Stomach (tissue), 9 donors: Measurements from ENCODE around the gene RIN3. TPM values are rescaled to one million over a fixed set of nuclear protein-coding genes. Genes with fewer than 3 reads are reported as not detected.

Experiments used
- DNase-seq, 2 donors: peaks; one replicate each; pipeline versions ENCODE4 v3.0.0 to v3.0.0-alpha.2; 2013 to 2019
- H3K27ac ChIP-seq, 5 donors: fragments of 200-600 bp in 4 of 5; sonication (generic) in 4 of 5; one replicate each; pipeline ENCODE4 v1.5.1; 2013 to 2019; ENCODE audit warnings: mild to moderate bottlenecking in 1 of 5, moderate library complexity in 1 of 5
- H3K27me3 ChIP-seq, 3 donors: fragments of 200-600 bp; sonication (generic); one replicate each; pipeline ENCODE4 v1.5.1; 2017 to 2019; ENCODE audit warnings: mixed run types in 1 of 3
- H3K36me3 ChIP-seq, 4 donors: fragments of 200-600 bp; sonication (generic); 1 replicate in 3 of 4; 2 replicates in 1 of 4; pipeline ENCODE4 v1.5.1; 2016 to 2019
- H3K4me1 ChIP-seq, 4 donors: fragments of 200-600 bp; sonication (generic); one replicate each; pipeline ENCODE4 v1.5.1; 2016 to 2019
- H3K4me3 ChIP-seq, 4 donors: fragments of 200-600 bp; sonication (generic) in 3 of 4; one replicate each; pipeline ENCODE4 v1.5.1; 2016 to 2019; ENCODE audit warnings: mild to moderate bottlenecking in 1 of 4
- H3K9me3 ChIP-seq, 4 donors: fragments of 200-600 bp; sonication (generic); one replicate each; pipeline ENCODE4 v1.5.1; 2016 to 2019
- CTCF ChIP-seq, 7 experiments: fragments of 450-650 bp in 4 of 7; fragments of 200-600 bp in 3 of 7; sonication (generic) in 3 of 7; IDR thresholded peaks; one replicate each; pipeline ENCODE4 v1.5.1; 2016 to 2019; ENCODE audit warnings: antibody characterized with exemption in 7 of 7, control low read depth in 2 of 7, mild to moderate bottlenecking in 1 of 7
- EP300 ChIP-seq: sonication (generic); formaldehyde crosslinking; IDR thresholded peaks from one replicate; pipeline ENCODE4 v1.6.1; 2017; ENCODE audit warnings: antibody characterized with exemption
- POLR2A ChIP-seq, 4 donors: fragments of 450-650 bp; IDR thresholded peaks; one replicate each; pipeline ENCODE4 v1.6.1; 2016; ENCODE audit warnings: antibody characterized with exemption in 4 of 4, control low read depth in 2 of 4, mild to moderate bottlenecking in 1 of 4, moderate library complexity in 1 of 4
- POLR2AphosphoS5 ChIP-seq, 3 donors: sonication (generic); formaldehyde crosslinking; IDR thresholded peaks; one replicate each; pipeline ENCODE4 v1.6.1; 2016; ENCODE audit warnings: antibody characterized with exemption in 3 of 3
- WGBS, 5 donors: extraction: QIAGEN DNeasy Blood & Tissue Kit in 3 of 5; methylation state at CpG; one replicate each; pipeline versions ENCODE4 v1.1.5 to v1.1.7; 2013 to 2018; 5-methylcytosine and 5-hydroxymethylcytosine counted together
- intact Hi-C: fragments of 100-400 bp; cut with DNase I; formaldehyde crosslinking; loops from one replicate; pipeline ENCODE4 v1.15.1; 2023; ENCODE audit warnings: low total_unique reads
- polyA plus RNA-seq, 3 donors: library from polyadenylated mRNA; stranded (reverse); fragments of 200-250 nt; gene quantifications; one replicate each; pipeline ENCODE4 v1.2.3, GENCODE V29; 2013
- total RNA-seq, 5 donors: library from RNA; depleted of rRNA; stranded (reverse); fragments of >200 nt; gene quantifications; one replicate each; pipeline versions ENCODE4 v1.1.0 to v1.2.3, GENCODE V29; 2014 to 2016
- donor health status: healthy with polysubstance abuse.
- donor health status: Bipolar disorder and iron deficiency.
- donor health status: healthy.

Gene RIN3
- total and polyA plus RNA-seq, 8 donors: 5.0 to 47.8 (median 8.0) TPM

- TF ChIP-seq CTCF (IDR thresholded peaks at IDR 0.05) (no peak), EP300 (no peak), POLR2AphosphoS5 (IDR thresholded peaks at IDR 0.05) (peak in 2 of 3 donors; percentile 36 to 42), POLR2A (IDR thresholded peaks at IDR 0.05) (no peak)
- 33 to 61% (median 45%) methylated on average over 9 of the region's 9 CpGs for WGBS, 5 donors
- Histone ChIP-seq H3K27me3 (no peaks in the 10 kb centered on the region), H3K9me3 (no peaks in the 10 kb centered on the region), H3K4me1 (peaks cover 7 to 40% (median 21%) of the 10 kb centered on the region in 4 donors), H3K36me3 (peaks cover 0 to 8% (median 3%) of the 10 kb centered on the region in 4 donors), H3K27ac (peak overlapping the region; percentile 16 to 80 (median 74)), H3K4me3 (no peak overlapping the region)
- intact Hi-C loops: no loop called here
- peak in 1 of 2 donors; percentile 83 for DNase-seq
Measured at GRCh38 chr14:92585981-92586937, 72.7 kb downstream of the RIN3 start.

GRCh38 chr14:92586963-92587699 is 73.5 kb downstream of the RIN3 start:
- Histone ChIP-seq H3K4me1 (peaks cover 7 to 40% (median 21%) of the 10 kb centered on the region in 4 donors), H3K27ac (peak overlapping the region; percentile 16 to 80 (median 74)), H3K27me3 (no peaks in the 10 kb centered on the region), H3K36me3 (peaks cover 0 to 8% (median 3%) of the 10 kb centered on the region in 4 donors), H3K4me3 (no peak overlapping the region), H3K9me3 (no peaks in the 10 kb centered on the region)
- intact Hi-C loops: no loop called here
- DNase-seq: no peak
- 80 to 92% (median 85%) methylated on average over 7 of the region's 7 CpGs for WGBS, 5 donors
- TF ChIP-seq POLR2AphosphoS5 (IDR thresholded peaks at IDR 0.05): no peak
- no peak for TF ChIP-seq POLR2A (IDR thresholded peaks at IDR 0.05)
- no peak for TF ChIP-seq EP300
- TF ChIP-seq CTCF (IDR thresholded peaks at IDR 0.05): no peak

GRCh38 chr14:92587700-92588085 is 74.1 kb downstream of the RIN3 start:
- no peaks in the 10 kb centered on the region for H3K27me3 ChIP-seq
- no peaks in the 10 kb centered on the region for H3K9me3 ChIP-seq
- peaks cover 7 to 40% (median 21%) of the 10 kb centered on the region in 4 donors for H3K4me1 ChIP-seq
- H3K27ac ChIP-seq: peak overlapping the region in 4 of 5 donors; percentile 41 to 80 (median 76)
- DNase-seq: no peak
- H3K4me3 ChIP-seq: no peak overlapping the region
- TF ChIP-seq POLR2A (IDR thresholded peaks at IDR 0.05) (no peak), CTCF (IDR thresholded peaks at IDR 0.05) (no peak), EP300 (no peak), POLR2AphosphoS5 (IDR thresholded peaks at IDR 0.05) (no peak)
- 77 to 88% (median 86%) methylated on average over 2 of the region's 2 CpGs for WGBS, 5 donors
- intact Hi-C loops: no loop called here
- peaks cover 0 to 6% (median 2%) of the 10 kb centered on the region in 4 donors for H3K36me3 ChIP-seq

GRCh38 chr14:92589213-92589852 is 75.8 kb downstream of the RIN3 start:
- 68 to 78% (median 75%) methylated on average over 5 of the region's 5 CpGs for WGBS, 5 donors
- Histone ChIP-seq H3K27ac (peak overlapping the region in 2 of 5 donors; percentile 2 to 12), H3K4me1 (peaks cover 7 to 38% (median 21%) of the 10 kb centered on the region in 4 donors), H3K9me3 (no peaks in the 10 kb centered on the region), H3K4me3 (no peak overlapping the region), H3K27me3 (no peaks in the 10 kb centered on the region), H3K36me3 (no peaks in the 10 kb centered on the region)
- intact Hi-C loops: no loop called here
- DNase-seq: no peak
- TF ChIP-seq EP300: no peak
- no peak for TF ChIP-seq CTCF (IDR thresholded peaks at IDR 0.05)
